Psoas muscle (tissue), 8 donors: Measurements from ENCODE around the gene IGF1. TPM values are rescaled to one million over a fixed set of nuclear protein-coding genes. Genes with fewer than 3 reads are reported as not detected.

Source experiments
- ATAC-seq, 4 donors: fragments of 200-7000 bp; cut with Tn5 transposase; one replicate each; pipeline ENCODE4 v1.9.1; 2020; ENCODE audit warnings: moderate library complexity in 3 of 4, mild to moderate bottlenecking in 2 of 4
- DNase-seq, 2 donors: peaks; one replicate each; pipeline ENCODE4 v3.0.0-alpha.2; 2020
- H3K27ac ChIP-seq: fragments of 200-600 bp; one replicate; pipeline ENCODE4 v1.8.0; 2022
- H3K27me3 ChIP-seq, 3 donors: fragments of 200-600 bp in 1 of 3; one replicate each; pipeline versions ENCODE4 v1.6.1 to v1.8.0; 2013 to 2022; ENCODE audit warnings: low read length in 2 of 3, mild to moderate bottlenecking in 2 of 3, moderate library complexity in 1 of 3; ENCODE audit not compliant: insufficient read depth in 3 of 3
- H3K36me3 ChIP-seq, 2 donors: fragments of 200-600 bp in 1 of 2; one replicate each; pipeline versions ENCODE4 v1.6.1 to v1.8.0; 2013 to 2022; ENCODE audit warnings: low read depth in 1 of 2, mild to moderate bottlenecking in 1 of 2, moderate library complexity in 1 of 2; ENCODE audit not compliant: insufficient read depth in 1 of 2
- H3K4me1 ChIP-seq: fragments of 200-600 bp; one replicate; pipeline ENCODE4 v1.8.0; 2022
- H3K4me3 ChIP-seq: fragments of 200-600 bp; one replicate; pipeline ENCODE4 v1.8.0; 2022; ENCODE audit warnings: mild to moderate bottlenecking
- H3K9me3 ChIP-seq: fragments of 200-600 bp; one replicate; pipeline ENCODE4 v1.8.0; 2022
- CTCF ChIP-seq: fragments of 200-600 bp; IDR thresholded peaks from one replicate; pipeline ENCODE4 v1.8.0; 2022; ENCODE audit warnings: antibody characterized with exemption
- WGBS, 3 donors: extraction: QIAGEN DNeasy Blood & Tissue Kit; methylation state at CpG; one replicate each; pipeline versions ENCODE4 v1.1.6 to v1.1.7; 2013; 5-methylcytosine and 5-hydroxymethylcytosine counted together
- intact Hi-C, 2 donors: fragments of 100-400 bp; cut with DNase I; formaldehyde crosslinking; loops; one replicate each; pipeline versions ENCODE4 v1.11.0 to v1.14.2; 2022
- polyA plus RNA-seq, 3 donors: library from polyadenylated mRNA; stranded (reverse); fragments of 200-250 nt; gene quantifications; one replicate each; pipeline ENCODE4 v1.2.3, GENCODE V29; 2013
- total RNA-seq, 4 donors: library from RNA; stranded (reverse); fragmentation: NEBNext Ultra II Directional in 2 of 4; extraction: Animal tissue kit (Norgen Biotek cat#: 25700) in 2 of 4; gene quantifications; one replicate each; pipeline versions ENCODE4 v1.2.1 to v1.2.4, GENCODE V29; 2021 to 2023
- donor health status: healthy with polysubstance abuse.
- donor health status: DM: no; HTN: no; CAD: no; lungs with moderate emphysema.
- donor health status: Bipolar disorder and iron deficiency.
- donor health status: healthy.
- donor health status: DM: yes; HTN: yes; CAD: no.
- donor health status: DM: no; HTN: no; CAD: no.
- donor health status: DM: no; HTN: no; CAD: no.
- donor health status: DM: yes; HTN: yes; CAD: no.

Gene IGF1
- total and polyA plus RNA-seq, 7 donors, result 5.3 to 30.2 (median 18.7) TPM

- no peak for ATAC-seq
- Histone ChIP-seq H3K4me1 (no peaks in the 10 kb centered on the region), H3K4me3 (no peak overlapping the region), H3K27ac (no peak overlapping the region), H3K36me3 (no peaks in the 10 kb centered on the region), H3K27me3 (no peaks in the 10 kb centered on the region), H3K9me3 (no peaks in the 10 kb centered on the region)
- no peak for DNase-seq
- TF ChIP-seq CTCF, result no peak
- WGBS, 3 donors, result 88 to 90% (median 89%) methylated on average over 1 of the region's 1 CpG
- intact Hi-C loops, result loop anchor here in 1 of 2 donors (10.0 kb wide), 1 partner anchor 267 kb away; no protein-coding TSS in a partner anchor
Observed at GRCh38 chr12:102497743-102498142, 17.4 kb upstream of the IGF1 start.

- Histone ChIP-seq H3K9me3 (no peaks in the 10 kb centered on the region), H3K27ac (no peak overlapping the region), H3K4me1 (no peaks in the 10 kb centered on the region), H3K27me3 (no peaks in the 10 kb centered on the region), H3K4me3 (no peak overlapping the region), H3K36me3 (no peaks in the 10 kb centered on the region)
- TF ChIP-seq CTCF, result no peak
- ATAC-seq (no peak), DNase-seq (no peak)
- WGBS, 3 donors, result 63 to 74% (median 70%) methylated on average over 6 of the region's 6 CpGs
- intact Hi-C loops, result loop anchor here in 1 of 2 donors (10.0 kb wide), 1 partner anchor 268 kb away; no protein-coding TSS in a partner anchor
Observed at GRCh38 chr12:102496591-102496990, 16.2 kb upstream of the IGF1 start.

GRCh38 chr12:102487226-102487625 lies 6.9 kb upstream of the IGF1 start:
- H3K4me1 ChIP-seq, result peaks cover 5% of the 10 kb centered on the region
- WGBS, 3 donors, result 88 to 90% (median 88%) methylated on average over 2 of the region's 2 CpGs
- DNase-seq, result no peak
- H3K27ac ChIP-seq, result no peak overlapping the region
- no peaks in the 10 kb centered on the region for H3K27me3 ChIP-seq
- intact Hi-C loops, result loop anchor here in 1 of 2 donors (10.0 kb wide), 1 partner anchor 142 kb away; no protein-coding TSS in a partner anchor
- no peak overlapping the region for H3K4me3 ChIP-seq
- ATAC-seq, result no peak
- TF ChIP-seq CTCF, result no peak
- no peaks in the 10 kb centered on the region for H3K36me3 ChIP-seq
- no peaks in the 10 kb centered on the region for H3K9me3 ChIP-seq

- 96 to 97% (median 97%) methylated on average over 2 of the region's 2 CpGs for whole genome bisulfite sequencing, 3 donors
- Histone ChIP-seq H3K9me3 (no peaks in the 10 kb centered on the region), H3K4me1 (peaks cover 9% of the 10 kb centered on the region), H3K27ac (no peak overlapping the region), H3K4me3 (no peak overlapping the region), H3K36me3 (no peaks in the 10 kb centered on the region), H3K27me3 (no peaks in the 10 kb centered on the region)
- DNase-seq (no peak), ATAC-seq (no peak)
- intact Hi-C loops, result loop anchor here in 1 of 2 donors (10.0 kb wide), 1 partner anchor 141 kb away; no protein-coding TSS in a partner anchor
- TF ChIP-seq CTCF, result no peak
Observed at GRCh38 chr12:102486153-102486552, 5.8 kb upstream of the IGF1 start.

GRCh38 chr12:102484428-102484958 lies 4.1 kb upstream of the IGF1 start:
- H3K9me3 ChIP-seq, result no peaks in the 10 kb centered on the region
- WGBS, 3 donors, result 6 to 17% (median 10%) methylated on average over 12 of the region's 12 CpGs
- peak overlapping the region; percentile 41 for H3K27ac ChIP-seq
- peaks cover 9% of the 10 kb centered on the region for H3K4me1 ChIP-seq
- ATAC-seq, result peak; percentile 59 to 79 (median 66)
- DNase-seq, result peak; percentile 62 to 67
- no peaks in the 10 kb centered on the region for H3K36me3 ChIP-seq
- peak; percentile 96 for TF ChIP-seq CTCF
- intact Hi-C loops, result loop anchor here (5.0 to 10.0 kb wide), 6 partner anchors 117 to 547 kb away; no protein-coding TSS in a partner anchor
- no peaks in the 10 kb centered on the region for H3K27me3 ChIP-seq
- peak overlapping the region; percentile 55 for H3K4me3 ChIP-seq
